HG02884 (cell line): Measurements from ENCODE around the gene SMYD4.
A peak's percentile ranks its signal among the peaks of the same experiment; 100 is the strongest.
"Not testable (repeated sequence)": the region's sequence is repeated elsewhere in the genome, so short reads cannot be mapped to it uniquely, and the experiment has no call there.

Experiments
- ATAC-seq: cut with Tn5 transposase; IDR thresholded peaks from one replicate; pipeline ENCODE4 v1.9.1; 2021; ENCODE audit warnings: mild to moderate bottlenecking, moderate library complexity; ENCODE audit not compliant: unreplicated experiment

SMYD4 gene, protein sequence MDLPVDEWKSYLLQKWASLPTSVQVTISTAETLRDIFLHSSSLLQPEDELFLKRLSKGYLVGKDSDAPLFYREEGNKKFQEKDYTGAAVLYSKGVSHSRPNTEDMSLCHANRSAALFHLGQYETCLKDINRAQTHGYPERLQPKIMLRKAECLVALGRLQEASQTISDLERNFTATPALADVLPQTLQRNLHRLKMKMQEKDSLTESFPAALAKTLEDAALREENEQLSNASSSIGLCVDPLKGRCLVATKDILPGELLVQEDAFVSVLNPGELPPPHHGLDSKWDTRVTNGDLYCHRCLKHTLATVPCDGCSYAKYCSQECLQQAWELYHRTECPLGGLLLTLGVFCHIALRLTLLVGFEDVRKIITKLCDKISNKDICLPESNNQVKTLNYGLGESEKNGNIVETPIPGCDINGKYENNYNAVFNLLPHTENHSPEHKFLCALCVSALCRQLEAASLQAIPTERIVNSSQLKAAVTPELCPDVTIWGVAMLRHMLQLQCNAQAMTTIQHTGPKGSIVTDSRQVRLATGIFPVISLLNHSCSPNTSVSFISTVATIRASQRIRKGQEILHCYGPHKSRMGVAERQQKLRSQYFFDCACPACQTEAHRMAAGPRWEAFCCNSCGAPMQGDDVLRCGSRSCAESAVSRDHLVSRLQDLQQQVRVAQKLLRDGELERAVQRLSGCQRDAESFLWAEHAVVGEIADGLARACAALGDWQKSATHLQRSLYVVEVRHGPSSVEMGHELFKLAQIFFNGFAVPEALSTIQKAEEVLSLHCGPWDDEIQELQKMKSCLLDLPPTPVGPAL

DNA sequence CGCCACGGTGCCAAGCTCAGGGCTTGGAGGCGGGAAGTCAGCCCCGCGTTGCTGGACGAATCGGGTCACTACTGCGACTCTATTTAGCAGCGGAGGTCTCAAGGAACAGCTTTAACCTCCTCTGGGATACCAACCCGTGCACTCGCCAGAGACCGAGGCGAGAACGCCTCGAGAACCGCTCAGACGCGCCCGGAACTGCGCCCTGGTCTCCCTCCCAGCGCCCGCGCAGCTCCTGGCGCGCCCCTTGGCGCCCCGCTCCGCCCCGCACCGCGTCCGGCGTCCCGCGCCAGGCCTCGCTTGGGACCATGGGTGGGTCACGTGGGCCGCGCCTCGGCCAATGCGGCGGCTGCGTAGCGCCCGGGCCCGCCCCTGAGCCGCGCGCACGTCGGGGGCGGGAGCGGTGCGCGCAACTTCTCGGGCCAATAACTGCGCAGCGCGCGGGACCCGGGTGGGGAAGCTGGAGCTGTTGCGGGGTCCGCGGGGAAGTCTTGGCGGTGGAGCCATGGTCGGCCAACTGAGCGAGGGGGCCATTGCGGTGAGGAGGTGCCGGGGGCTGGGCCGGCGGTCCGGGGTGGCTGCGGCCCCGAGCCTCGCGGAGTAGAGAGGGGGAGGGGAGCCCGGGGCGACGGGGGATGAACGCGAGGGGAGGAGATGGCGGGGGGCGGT is at the start of gene SMYD4, which contains the start of gene RPA1:
Gene SMYD4, minus strand, starts transcription at position 311 of the 666 bp plus-strand sequence. CDS start 1,908 bp downstream, outside the sequence.
Gene RPA1, plus strand, starts transcription at position 414 of the 666 bp plus-strand sequence. Its CDS starts 89 bp downstream, at position 503.
- peak; percentile 57 for ATAC-seq

DNA sequence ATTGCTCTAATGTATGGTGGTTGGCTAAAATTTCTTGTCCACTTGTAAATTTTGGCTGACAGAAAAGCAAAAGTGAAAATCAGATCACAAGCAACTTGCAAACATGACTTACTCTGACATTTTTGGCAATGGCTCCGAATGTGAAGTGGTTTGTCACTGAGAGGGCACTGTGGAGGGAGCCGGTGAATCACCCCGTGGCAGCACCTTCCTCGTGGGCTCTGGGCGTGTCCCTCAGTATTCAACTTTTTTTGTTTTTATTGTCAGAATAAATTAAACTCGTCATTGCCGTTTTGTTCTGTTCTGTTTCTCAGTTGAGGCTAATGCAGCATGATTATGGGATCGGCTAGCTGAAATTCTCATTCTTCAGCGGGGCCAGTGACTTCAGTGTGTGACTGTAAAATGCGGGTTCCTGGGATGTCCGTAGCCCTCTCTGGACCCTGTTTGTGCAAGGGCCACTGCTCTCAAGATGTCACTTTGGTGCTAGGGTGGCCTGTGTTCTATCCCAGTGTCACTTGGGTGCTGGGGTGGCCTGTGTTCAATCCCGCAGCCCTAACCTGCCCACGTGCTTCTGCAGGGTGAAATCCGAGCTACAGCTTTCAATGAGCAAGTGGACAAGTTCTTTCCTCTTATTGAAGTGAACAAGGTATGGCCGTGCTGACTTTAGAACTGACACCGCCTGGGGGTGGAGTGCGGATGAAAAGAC is 48.9 kb upstream of the SMYD4 start:
- no peak for ATAC-seq

DNA sequence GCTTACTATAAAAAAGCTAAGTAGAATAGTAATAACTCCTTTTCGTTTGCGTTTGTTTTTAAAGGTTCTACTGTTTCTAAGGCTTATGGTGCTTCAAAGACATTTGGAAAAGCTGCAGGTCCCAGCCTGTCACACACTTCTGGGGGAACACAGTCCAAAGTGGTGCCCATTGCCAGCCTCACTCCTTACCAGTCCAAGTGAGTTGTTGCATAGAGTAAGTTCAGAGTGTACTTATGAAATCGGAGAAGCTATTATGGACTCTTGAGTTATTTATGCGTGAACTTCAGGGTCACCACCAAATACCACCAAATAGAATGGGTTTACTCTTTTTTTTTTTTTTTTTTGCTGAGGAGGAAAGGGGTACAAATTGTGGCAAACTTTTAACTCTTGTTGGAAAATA is 45.9 kb upstream of the SMYD4 start:
- ATAC-seq: no peak

DNA sequence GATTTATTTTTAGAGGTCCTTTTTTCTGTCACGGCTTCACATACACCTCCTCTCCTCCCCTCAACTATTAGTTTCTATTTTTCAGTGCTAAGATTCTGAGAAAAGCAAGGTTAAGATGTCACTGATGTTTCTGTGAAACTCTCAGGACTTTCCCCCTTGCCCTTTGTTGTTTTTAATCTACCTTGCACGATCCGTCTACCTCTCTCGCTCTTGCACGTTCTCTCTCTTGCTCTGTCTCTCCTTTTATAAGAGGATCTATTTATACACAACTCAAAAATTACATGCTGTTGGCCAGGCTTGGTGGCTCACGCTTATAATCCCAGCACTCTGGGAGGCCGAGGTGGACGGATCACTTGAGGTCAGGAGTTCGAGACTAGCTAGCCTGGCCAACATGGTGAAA is 43.7 kb upstream of the SMYD4 start:
- no peak for ATAC-seq

DNA sequence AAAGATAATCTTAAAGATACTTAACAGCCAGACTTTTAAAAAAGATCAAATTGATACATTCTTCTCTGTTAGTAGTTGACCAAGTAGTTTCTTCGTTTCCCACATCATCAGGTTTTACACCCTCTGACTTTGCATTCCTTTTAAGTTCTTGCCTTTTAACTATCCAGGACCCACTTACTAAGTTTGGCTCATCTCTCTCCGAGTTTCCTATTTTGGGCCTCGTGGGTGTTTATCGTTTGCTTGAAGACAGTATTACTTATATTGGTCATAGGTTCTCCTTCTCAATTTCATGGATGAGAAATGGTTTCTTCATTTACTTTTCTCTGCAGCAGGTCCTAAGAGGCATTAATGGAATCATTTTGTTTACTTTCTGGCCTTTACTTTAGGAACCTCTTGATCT is 43.3 kb upstream of the SMYD4 start:
- no peak for ATAC-seq

DNA sequence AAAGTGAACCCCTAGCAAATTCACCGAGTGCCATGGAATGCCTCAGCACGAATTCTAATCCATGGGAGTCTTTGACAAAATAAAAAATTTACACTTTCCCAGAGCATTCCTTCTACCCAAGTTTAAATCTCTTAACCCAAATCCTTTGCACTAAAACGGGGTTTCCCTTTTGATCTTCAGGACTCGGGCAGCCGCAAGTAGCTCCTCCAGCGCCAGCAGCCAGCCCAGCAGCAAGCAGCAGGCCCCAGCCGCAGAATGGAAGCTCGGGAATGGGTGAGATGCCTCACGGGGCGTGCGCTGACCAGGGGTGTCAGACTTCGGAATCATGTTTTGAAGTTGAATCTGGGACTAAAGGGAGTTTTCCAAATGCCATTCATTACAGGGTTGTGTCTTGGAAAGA is 42.6 kb upstream of the SMYD4 start:
- no peak for ATAC-seq

DNA sequence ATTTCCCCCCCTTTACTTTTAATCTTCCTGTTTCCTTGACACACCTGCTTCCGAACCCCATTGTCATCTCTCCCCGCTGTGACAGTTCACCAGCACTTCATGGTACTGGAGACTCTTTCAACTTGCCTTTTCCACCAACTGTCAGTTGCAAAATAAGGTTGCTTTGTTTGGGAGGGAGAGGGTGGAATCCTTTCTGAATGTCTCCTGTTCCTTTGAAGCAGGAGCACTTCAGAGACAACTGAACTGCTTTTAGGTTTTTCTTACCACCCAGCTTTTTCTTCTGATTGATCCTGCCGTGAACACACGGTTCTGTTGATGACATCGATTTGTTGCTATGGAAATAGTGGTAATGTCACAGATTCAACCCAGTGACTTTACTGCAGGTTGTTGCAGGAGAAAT is 42.1 kb upstream of the SMYD4 start:
- no peak for ATAC-seq

DNA sequence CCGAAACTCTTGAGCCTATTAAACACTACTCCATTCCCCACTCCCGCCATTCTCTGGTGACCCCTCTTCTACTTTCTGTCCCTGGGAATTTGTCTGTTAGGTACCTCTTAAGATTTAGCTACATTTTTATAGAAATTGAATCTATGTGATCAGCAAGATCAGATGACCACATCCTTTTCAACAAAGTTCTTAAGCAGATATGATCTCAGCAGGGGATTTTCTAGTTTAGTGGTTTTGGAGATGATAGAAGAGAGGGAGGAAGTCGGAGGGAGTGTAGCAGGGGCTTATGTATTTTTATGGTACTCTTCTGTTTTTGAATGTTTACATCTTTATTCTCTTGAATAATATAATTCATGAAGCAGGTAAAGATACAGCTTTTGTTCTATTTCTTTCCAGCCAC is 40.9 kb upstream of the SMYD4 start:
- ATAC-seq: no peak

DNA sequence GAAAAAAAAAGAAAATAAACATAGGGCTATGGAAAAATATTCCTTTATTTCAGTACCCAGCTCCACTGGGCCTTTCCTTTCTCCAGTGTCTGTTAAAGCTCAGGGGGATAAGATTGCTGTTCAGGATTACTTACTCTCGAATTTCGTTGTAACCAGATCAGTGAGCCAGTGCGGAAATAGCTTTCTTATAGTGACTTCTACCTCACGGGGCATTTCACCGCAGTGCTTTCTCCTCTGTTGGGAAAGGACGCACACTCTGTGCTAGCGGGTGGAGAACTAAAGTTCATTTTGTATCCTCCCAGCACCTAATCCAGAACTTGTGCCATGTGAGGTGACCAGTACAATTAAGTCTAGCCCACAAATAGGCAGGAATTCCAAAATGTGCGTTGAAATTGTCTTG is 38.4 kb upstream of the SMYD4 start:
- no peak for ATAC-seq

DNA sequence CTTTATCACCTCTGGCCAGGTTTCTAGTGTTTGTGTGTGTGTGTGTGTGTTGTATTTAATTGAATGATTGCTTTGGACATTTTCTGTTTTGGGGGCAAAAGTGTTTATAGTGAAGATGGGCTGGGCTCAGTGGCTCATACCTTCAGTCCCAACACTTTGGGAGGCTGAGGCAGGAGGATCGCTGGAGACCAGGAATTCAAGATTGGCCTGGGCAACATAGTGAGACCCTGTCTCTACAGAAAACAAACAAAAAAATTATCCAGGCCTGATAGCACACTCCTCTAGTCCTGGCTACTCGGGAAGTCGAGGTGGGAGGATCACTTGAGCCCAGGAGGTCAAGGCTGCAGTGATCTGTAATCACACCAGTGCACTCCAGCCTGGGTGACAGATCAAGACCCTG is 37.6 kb upstream of the SMYD4 start:
- no peak for ATAC-seq

DNA sequence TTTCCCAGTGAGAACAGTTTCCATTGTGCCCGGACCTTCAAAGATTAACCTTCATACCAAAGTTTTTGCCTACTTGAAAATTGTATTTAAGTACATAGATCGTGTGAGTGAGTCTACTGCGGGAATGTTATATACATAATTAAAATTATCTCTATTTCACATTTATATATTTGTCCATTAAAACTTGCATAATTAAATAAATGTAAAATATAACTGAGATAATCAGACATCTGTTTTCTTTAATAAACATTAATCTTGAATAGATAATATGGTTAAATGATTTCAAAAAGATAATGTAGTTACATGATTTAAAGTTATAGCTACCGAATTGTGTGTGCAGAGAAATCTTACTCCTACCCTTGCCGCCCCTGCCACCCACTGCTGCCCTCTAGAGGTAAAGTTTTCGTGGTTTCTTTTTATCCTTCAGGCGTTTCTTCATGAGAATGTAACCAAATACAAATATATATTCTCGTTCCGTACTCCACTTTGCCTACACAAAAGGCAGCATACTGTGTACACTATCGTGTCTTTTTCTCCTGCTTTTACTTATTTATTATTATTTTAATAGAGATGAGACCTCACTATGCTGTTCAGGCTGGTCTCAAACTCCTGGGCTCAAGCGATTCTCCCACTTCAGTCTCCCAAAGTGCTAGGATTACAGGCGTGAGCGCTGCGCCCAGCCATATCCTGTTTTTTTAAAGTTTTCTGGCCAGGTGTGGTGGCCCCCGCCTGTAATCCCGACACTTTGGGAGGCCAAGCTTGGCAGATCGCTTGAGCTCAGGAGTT is 35.7 kb upstream of the SMYD4 start:
- no peak for ATAC-seq

DNA sequence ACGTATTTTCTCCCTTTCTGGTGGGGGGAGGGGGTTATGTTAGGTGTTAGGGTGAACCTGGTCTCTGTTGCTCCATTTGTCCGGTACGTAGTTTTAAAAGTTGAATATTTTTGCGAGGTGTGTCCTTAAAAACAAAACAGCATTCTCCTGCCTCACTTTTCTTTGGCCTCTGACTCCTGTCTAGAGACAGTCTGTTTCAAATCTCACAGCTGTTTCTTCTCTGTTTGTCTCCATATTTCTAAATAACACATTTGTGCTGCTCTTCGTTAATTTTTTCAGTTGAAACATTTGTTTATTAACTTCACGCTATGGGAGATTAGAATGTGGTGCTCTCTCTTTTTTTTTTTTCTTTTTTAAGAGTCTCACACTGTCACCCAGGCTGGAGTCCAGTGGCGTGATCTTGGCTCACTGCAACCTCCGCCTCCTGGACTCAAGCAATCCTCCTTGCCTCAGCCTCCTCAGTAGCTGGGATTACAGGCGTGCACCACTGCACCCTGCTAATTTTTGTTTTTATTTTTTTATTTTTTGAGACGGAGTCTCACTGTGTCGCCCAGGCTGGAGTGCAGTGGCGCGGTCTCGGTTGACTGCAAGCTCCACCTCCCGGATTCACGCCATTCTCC is 31.8 kb upstream of the SMYD4 start:
- no peak for ATAC-seq

DNA sequence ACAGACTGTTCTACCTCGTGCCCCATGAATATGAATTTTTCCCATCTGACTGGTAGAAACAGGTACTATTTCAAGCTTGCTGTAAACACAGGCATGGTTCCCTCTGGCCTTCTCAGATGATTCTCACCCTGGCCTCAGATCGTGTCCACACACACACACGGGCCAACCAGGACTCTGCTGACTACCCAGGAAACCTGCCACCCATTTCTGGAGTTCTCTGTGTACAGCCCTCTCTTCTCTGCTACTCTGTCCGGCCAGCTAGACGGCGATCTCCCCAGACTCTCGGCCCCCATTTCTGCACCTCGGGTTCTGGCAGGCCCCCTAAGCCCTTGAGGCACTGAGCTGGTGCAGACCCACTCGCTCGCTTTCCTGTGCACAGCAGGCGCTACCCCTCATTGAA is 31.3 kb upstream of the SMYD4 start:
- no peak for ATAC-seq

DNA sequence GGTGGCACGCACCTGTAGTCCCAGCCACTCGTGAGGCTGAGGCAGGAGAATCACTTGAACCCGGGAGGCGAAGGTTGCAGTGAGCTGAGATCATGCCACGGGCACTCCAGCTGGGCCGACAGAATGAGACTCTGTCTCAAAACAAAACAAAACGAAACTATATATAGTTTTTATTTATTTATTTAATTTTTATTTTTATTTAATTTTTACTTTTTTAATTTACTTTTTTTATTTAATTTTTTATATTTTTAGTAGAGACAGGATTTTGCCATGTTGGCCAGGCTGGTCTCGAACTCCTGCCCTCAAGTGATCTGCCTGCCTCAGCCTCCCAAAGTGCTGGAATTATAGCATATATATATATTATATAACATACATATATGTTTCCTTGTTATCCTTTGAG is 26.8 kb upstream of the SMYD4 start:
- not testable (repeated sequence) for ATAC-seq

DNA sequence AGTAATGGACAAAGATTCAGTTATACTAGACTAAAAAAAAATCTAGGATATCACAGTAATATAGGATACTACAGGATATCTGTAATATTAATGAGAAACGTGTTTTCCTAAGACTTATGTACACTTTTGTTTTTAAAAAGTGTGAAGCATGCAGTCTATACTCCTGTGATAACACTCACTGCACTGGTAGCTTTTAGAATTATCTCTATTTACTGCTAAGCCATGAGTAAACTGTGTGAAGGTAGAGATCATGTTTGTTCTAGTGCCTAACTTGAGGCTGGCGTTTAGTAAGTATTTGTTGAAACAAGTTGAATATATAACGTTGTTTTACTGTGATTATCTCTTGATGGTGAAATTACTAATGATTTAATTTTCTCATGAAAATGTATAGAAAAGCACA is 24.0 kb upstream of the SMYD4 start:
- no peak for ATAC-seq

DNA sequence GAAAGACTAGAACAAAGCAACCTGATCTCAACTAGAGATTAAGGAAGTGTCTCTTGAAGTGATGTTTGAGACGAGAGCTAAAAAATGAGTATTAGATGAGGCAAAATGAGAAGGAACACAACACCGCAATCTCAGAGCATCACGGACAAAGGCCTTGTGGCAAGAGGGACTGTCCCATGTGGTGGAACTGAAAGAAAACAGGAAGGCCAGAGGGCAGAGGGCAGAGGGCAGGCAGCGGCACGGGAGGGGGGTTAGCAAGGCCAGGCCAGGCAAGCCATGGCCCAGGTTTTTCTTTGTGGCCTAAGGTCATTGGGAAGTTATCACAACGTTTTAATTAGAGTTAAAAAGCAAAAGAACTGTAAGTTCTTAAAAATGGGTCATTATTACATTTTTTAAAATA is 22.6 kb upstream of the SMYD4 start:
- ATAC-seq: no peak

DNA sequence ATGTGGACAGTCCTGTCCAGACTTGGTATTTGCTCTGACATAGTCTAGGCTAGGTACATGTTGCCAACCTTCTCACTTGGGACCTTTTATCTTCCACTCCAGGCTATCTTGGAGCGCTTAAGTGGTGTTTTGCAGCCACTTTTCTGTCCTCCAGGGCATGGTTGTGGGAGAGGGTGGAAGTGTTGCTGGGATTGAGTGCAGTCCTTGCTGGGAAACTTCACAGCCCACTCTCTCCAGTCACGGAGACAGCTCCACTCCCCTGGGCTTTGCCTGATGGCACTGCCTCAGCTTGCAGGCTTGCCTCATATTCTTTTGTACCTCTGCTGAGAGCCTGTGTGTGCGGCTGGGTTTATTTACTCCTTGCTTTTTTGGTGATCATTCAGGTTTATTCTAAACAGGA is 17.5 kb upstream of the SMYD4 start:
- no peak for ATAC-seq

DNA sequence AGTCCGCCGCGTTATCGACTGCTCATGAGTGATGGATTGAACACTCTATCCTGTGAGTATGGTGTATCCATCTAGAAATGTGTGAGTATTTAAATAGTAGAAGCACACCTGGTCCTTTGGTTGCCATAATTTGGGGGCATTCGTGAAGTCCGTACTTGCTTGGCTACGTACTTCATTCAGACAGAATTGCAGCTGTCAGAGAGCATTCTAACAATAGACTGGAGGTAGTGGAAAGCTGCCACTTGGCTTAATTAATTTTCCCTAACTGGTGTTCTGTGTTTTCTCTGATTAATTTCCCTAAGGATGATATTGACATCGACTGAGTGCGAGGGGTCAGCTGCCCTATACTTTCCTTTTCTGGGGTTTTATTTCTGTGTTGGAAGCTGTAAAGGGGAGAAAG is 14.2 kb upstream of the SMYD4 start:
- ATAC-seq: no peak

DNA sequence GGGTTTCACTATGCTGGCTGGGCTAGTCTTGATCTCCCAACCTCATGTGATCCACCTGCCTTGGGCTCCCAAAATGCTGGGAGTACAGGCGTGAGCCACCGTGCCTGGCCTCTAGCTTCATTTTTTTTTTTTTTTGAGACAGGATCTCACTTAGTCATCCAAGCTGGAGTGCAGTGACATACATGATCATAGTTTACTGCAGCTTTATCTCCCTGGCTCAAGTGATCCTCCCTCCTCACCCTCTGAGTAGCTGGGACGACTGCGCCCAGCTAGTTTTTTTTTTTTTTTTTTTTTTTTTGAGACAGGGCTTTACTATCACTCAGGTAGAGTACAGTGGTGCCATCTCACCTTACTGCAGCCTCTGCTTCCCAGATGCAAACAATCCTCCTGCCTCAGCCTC is 9.8 kb upstream of the SMYD4 start:
- ATAC-seq: no peak
